ENCODE results near the gene NBPF6.
"Not testable (repeated sequence)": the region's sequence is repeated elsewhere in the genome, so short reads cannot be mapped to it uniquely, and the experiment has no call there.

The NBPF6 gene, protein sequence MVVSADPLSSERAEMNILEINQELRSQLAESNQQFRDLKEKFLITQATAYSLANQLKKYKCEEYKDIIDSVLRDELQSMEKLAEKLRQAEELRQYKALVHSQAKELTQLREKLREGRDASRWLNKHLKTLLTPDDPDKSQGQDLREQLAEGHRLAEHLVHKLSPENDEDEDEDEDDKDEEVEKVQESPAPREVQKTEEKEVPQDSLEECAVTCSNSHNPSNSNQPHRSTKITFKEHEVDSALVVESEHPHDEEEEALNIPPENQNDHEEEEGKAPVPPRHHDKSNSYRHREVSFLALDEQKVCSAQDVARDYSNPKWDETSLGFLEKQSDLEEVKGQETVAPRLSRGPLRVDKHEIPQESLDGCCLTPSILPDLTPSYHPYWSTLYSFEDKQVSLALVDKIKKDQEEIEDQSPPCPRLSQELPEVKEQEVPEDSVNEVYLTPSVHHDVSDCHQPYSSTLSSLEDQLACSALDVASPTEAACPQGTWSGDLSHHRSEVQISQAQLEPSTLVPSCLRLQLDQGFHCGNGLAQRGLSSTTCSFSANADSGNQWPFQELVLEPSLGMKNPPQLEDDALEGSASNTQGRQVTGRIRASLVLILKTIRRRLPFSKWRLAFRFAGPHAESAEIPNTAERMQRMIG
- total RNA-seq: 0 reads per million in 2 donors

DNA sequence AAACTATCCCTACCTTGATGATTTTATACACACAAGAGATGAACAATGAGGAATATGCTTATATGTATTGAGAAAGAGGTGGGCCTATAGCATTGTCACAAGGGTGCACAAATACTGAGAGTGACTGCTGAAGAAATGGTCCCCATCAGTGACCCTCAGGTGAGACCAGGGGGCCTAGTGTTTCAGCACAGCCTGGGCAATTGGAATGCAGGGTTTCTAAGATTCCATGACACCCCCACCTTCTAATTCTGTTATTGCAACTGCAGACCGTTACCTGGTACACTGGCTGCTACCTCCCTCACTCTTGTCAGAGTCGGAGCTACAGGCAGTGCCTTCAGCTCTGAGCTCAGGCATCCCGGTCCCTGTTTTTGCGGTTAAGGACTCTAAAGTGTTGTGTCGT lies at the start of gene NBPF6:
NBPF6 (plus strand) TSS at position 301 of the 400 bp plus-strand sequence. CDS start 259 bp downstream, outside the sequence.
- not testable (repeated sequence) for DNase-seq

DNA sequence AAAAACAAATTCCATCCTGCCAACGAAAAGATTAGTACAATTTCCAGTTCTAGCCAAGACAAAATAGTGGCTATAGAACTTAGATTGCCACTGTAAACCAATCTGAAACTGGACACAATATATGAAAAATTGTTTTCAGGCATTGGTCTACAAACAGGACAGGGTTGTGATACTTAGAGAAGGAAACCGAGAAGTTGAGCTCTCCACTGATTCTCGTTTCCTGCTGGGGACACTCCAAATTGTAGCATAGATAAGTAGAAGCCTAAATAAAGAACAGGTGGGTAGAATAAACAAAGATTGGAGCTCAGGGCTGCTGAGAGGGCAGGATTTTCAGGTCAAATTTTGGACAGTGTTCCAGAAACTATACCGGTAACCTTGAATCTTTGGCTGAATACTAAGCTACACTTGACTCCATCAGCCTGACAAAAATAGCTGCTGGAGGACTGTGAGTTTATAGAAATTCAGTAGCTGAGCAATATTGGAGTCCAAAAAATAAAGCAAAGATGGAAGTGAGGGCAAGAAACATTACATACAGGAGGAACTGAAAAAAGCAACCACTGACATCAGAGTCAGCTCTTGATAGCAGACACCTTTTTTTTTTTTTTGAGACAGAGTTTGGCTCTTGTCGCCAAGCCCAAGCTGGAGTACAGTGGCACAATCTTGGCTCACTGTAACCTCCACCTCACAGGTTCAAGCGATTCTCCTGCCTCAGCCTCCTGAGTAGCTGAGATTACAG lies 38.9 kb upstream of the NBPF6 start:
- not testable (repeated sequence) for DNase-seq

GRCh38 chr1:108420129-108420528 lies 30.0 kb upstream of the NBPF6 start:
- not testable (repeated sequence) for DNase-seq

GRCh38 chr1:108421061-108421916 lies 28.9 kb upstream of the NBPF6 start:
- DNase-seq: not testable (repeated sequence)

GRCh38 chr1:108426877-108427276 lies 23.3 kb upstream of the NBPF6 start:
- DNase-seq: not testable (repeated sequence)

GRCh38 chr1:108432002-108432401 lies 18.1 kb upstream of the NBPF6 start:
- not testable (repeated sequence) for DNase-seq

DNA sequence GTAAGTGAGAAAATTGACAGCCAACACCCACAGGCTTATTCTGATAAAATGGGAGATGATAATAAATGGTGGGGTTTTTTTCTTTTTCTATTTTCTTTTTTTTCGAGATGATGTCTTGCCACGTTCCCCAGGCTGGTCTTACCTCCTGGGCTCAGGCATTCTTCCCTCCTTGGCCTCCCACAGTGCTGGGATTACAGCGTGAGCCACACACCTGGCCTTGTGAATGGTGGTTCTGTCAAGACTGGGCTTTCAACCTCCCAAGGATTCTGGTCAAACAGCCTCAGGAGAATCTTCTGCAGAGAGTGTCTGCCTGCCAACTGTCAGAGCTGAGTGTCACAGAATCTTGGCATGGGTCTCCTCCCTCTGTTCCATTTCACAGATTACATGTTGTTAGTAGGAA lies 16.7 kb upstream of the NBPF6 start:
- DNase-seq: not testable (repeated sequence)

- DNase-seq: not testable (repeated sequence)
These were observed 11.6 kb upstream of the NBPF6 start for GRCh38 chr1:108438536-108438935.

DNA sequence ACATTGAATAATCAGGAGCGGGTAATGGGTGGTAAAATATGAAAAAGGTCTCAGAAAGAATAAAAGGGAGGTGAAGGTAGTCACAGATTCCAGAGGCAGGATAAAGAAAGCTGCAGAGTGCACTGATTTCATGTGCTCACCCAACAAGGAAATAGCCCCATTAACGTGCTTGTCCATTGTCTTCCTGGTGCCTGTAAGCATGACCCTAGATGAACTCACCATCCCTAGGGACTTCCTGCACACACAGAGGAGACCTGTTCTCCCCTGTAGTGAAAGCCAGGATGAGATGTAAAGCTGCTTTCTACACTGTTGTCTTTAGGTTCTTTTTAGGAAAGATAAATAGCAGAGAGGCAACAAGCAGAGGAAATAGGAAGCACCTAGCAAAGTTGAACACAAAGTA lies 4.4 kb downstream of the NBPF6 start:
- DNase-seq: not testable (repeated sequence)

DNA sequence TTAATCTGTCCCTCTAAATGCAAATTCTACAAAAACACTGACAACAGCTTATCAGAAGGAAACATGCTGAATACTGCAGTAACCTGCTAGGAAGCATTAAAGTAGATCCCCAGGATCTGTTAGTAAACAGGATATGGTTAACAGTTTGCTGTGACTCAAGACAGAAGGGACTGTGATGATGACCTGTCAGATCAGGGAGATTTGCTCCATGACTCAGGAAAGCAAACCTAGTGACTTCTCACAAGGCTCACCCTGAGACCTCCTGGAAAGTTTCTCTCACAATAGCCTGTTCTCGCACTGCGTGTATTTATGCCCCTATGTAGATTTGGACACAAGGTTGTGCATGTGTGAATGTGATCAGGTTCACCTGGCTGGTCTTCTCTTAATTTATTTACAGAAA lies 8.5 kb downstream of the NBPF6 start:
- not testable (repeated sequence) for DNase-seq

GRCh38 chr1:108461758-108462157 lies 11.6 kb downstream of the NBPF6 start:
- DNase-seq: not testable (repeated sequence)

GRCh38 chr1:108463962-108464361 lies 13.8 kb downstream of the NBPF6 start:
- DNase-seq: not testable (repeated sequence)

DNA sequence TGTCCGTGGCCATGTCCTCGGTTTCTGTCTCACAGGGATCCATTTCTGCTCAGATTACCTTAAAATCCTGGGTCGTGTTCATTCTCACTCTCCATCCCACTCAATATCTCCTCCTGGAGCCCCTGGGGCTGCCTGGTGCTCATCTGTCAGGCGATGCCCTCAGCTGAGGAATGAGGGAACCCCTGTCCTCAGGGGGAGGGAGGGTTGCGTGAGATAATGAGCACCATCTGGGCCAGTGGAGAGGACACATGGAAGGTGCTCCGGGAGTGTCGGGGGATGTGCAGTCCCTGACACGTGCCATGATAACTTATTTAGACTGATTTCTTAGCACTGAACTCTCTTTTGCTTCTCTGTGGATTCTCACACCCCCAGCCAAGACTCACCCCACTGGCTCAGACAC lies 16.0 kb downstream of the NBPF6 start:
- not testable (repeated sequence) for DNase-seq

- not testable (repeated sequence) for DNase-seq
These were observed 17.0 kb downstream of the NBPF6 start for GRCh38 chr1:108467155-108467554.

DNA sequence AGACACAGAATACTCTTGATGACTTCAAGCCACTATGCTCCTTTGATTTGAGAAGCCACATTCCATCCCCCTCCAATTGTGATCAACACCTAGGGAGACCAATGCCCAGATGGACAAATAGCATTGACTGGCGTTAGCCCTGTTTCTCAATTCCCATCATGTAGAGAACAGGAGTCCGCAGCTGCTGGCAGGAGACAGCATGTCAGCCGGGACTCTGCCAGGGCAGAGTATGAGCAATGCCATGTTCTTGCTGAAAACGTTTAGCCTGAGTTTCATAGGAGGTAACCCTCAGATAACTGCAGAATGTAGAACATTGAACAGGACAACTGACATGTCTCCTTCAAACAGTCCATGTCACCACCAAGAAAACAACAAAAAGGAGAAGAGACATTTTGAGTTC lies 20.6 kb downstream of the NBPF6 start:
- not testable (repeated sequence) for DNase-seq

DNA sequence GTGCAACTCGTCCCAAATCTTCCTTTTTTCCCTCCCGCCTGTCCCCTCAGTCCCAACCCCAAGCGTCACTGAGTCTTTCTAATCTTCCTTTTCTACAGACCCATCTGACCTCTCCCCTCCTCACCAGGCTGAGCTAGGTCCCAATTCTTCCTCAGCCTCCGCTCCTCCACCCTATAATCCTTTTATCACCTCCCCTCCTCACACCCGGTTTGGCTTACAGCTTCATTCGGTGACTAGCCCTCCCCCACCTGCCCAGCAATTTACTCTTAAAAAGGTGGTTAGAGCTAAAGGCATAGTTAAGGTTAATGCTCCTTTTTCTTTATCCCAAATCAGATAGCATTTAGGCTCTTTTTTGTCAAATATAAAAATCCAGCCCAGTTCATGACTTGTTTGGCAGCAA lies 24.4 kb downstream of the NBPF6 start:
- DNase-seq: not testable (repeated sequence)

GRCh38 chr1:108478429-108479015 lies 28.4 kb downstream of the NBPF6 start:
- DNase-seq: no peak

- DNase-seq: no peak
These were observed 32.6 kb downstream of the NBPF6 start for GRCh38 chr1:108482708-108483107.

DNA sequence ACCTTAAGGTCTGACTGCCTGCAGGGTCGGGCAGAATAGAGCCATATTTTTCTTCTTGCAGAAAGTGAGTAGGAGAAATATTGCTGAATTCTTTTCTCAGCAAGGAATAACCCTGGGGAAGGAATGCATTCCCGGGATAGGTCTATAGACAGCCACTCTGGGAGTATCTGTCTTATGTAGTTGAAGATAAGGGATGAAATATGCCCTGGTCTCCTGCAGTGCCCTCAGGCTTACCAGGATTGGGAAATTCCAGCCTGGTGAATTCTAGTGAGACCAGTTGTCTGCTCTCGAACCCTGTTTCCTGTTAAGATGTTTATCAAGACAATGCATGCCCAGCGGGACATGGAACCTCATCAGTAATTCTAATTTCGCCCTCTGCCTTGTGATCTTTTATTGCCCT lies 35.8 kb downstream of the NBPF6 start:
- not testable (repeated sequence) for DNase-seq

- DNase-seq: not testable (repeated sequence)
These were observed 36.6 kb downstream of the NBPF6 start for GRCh38 chr1:108486707-108487106.

GRCh38 chr1:108495008-108495407 lies 44.9 kb downstream of the NBPF6 start:
- DNase-seq: not testable (repeated sequence)

- not testable (repeated sequence) for DNase-seq
These were observed 46.7 kb downstream of the NBPF6 start for GRCh38 chr1:108496856-108497255.
